HEK293 (cell line): ENCODE measurements around the gene MXRA8.
A peak's percentile ranks its signal among the peaks of the same experiment; 100 is the strongest.

Experiments used
- MEIS1 ChIP-seq: sonication (generic); formaldehyde crosslinking; IDR thresholded peaks from 2 replicates; pipeline ENCODE4 v1.8.1; 2022; ENCODE audit warnings: missing genetic modification reagents, mild to moderate bottlenecking, borderline replicate concordance
- SCRT1 ChIP-seq: fragments of 450-650 bp; formaldehyde crosslinking; IDR thresholded peaks from 2 replicates; pipeline ENCODE4 v1.5.1; 2016; ENCODE audit warnings: missing biosample characterization, missing genetic modification characterization, borderline replicate concordance
- SP2 ChIP-seq: fragments of 450-650 bp; formaldehyde crosslinking; IDR thresholded peaks from 2 replicates; pipeline ENCODE4 v1.5.1; 2016; ENCODE audit warnings: missing biosample characterization, missing genetic modification characterization
- YY1 ChIP-seq: fragments of 450-650 bp; formaldehyde crosslinking; IDR thresholded peaks from 2 replicates; pipeline ENCODE4 v1.5.1; 2018; ENCODE audit warnings: missing biosample characterization, missing genetic modification characterization
- ZNF146 ChIP-seq: fragments of 450-650 bp; formaldehyde crosslinking; IDR thresholded peaks from 2 replicates; pipeline ENCODE4 v1.5.1; 2016; ENCODE audit warnings: missing biosample characterization, missing genetic modification characterization
- ZSCAN30 ChIP-seq: fragments of 450-650 bp; IDR thresholded peaks from 2 replicates; pipeline ENCODE4 v1.5.1; 2018; ENCODE audit warnings: missing biosample characterization, mild to moderate bottlenecking, missing genetic modification characterization, moderate library complexity
- TF ChIP-seq, protein P1 (sequence below): fragments of 450-650 bp; formaldehyde crosslinking; IDR thresholded peaks from 2 replicates; pipeline ENCODE4 v1.5.1; 2016; ENCODE audit warnings: missing biosample characterization, missing genetic modification characterization

DNA sequence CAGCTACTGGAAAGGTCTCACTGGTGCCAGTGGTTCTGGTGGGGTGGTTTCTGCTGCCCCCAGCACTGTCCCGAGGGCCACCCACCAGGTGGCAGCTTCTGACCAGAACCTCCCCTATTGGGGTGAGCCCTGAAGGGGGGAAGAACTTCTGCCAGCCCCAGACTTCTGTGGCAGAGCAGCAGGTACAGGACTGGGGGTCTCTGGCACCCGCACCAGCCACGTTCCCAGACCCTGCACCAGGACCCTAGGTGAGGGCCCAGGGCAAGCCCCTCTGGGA is 48.3 kb downstream of the MXRA8 start:
- TF ChIP-seq ZNF146 (tag by site-specific recombination) (no peak), SP2 (tag by site-specific recombination) (no peak), MEIS1 (CRISPR knock-in tag) (no peak), SCRT1 (tag by site-specific recombination) (no peak), ZSCAN30 (tag by site-specific recombination) (no peak), YY1 (tag by site-specific recombination) (no peak)
- TF ChIP-seq, protein P1, sequence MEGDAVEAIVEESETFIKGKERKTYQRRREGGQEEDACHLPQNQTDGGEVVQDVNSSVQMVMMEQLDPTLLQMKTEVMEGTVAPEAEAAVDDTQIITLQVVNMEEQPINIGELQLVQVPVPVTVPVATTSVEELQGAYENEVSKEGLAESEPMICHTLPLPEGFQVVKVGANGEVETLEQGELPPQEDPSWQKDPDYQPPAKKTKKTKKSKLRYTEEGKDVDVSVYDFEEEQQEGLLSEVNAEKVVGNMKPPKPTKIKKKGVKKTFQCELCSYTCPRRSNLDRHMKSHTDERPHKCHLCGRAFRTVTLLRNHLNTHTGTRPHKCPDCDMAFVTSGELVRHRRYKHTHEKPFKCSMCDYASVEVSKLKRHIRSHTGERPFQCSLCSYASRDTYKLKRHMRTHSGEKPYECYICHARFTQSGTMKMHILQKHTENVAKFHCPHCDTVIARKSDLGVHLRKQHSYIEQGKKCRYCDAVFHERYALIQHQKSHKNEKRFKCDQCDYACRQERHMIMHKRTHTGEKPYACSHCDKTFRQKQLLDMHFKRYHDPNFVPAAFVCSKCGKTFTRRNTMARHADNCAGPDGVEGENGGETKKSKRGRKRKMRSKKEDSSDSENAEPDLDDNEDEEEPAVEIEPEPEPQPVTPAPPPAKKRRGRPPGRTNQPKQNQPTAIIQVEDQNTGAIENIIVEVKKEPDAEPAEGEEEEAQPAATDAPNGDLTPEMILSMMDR (tag by site-specific recombination) = 0 out of 2 replicates have a peak, but pooled peaks have one; percentile 35
